ENCODE data around the gene KLHDC1. TPM values are rescaled to one million over a fixed set of nuclear protein-coding genes. Genes with fewer than 3 reads are reported as not detected.
"Not testable (repeated sequence)": the region's sequence is repeated elsewhere in the genome, so short reads cannot be mapped to it uniquely, and the experiment has no call there.

Gene KLHDC1
- polyA plus RNA-seq (ENCODE audit: insufficient read length in 4 of 4): 1 to 10 TPM; 4.2 to 7.3 (median 6.5) TPM

DNA sequence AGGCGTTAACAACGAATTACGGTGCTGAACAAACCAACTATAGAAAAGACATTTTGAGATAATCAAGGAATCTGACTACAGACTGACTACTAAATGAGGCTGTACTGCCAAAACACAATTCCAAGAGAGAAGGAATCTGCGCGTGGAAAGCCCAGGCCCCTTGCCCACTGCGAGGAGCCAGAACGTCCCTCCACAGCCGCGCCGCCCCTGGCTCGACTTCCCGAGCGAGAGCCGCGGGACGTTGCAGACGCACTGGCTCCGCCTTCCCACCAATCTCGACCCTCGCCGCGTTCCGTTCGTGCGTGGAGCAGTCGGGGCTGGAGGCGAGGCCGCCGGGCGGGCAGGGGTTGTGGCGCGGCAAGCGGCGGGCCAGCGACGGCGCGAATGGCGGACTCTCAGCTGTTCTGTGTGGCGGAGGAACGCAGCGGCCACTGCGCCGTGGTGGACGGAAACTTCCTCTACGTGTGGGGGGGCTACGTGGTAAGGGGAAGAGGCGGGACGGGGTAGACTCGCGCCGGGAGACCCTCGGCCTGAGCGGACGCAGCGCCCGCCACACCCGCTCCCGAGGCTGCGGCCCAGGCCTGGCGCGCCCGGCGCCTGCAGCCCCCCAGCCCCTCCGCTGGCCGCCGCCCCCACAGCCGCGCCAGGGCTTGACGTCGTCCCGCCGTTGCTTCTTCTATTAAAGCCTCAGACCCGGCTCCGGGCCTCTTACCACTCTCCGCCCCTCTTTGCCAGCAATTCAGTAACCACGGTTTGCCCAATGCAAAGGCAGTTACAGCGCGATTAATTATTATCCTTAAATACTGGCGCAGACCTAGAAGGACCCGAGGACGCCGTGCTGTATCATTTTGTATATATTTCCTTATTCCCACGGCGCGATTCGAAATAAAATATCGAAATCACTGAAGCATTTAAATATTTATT is at the start of gene KLHDC1:
Gene KLHDC1 (plus strand): TSS at position 310 of the 924 bp plus-strand sequence. CDS start 75 bp downstream, at position 385.
- peak; percentile 61 to 79 (median 70) for DNase-seq (ENCODE audit: low read depth in 4 of 4, low spot score in 3 of 4)

DNA sequence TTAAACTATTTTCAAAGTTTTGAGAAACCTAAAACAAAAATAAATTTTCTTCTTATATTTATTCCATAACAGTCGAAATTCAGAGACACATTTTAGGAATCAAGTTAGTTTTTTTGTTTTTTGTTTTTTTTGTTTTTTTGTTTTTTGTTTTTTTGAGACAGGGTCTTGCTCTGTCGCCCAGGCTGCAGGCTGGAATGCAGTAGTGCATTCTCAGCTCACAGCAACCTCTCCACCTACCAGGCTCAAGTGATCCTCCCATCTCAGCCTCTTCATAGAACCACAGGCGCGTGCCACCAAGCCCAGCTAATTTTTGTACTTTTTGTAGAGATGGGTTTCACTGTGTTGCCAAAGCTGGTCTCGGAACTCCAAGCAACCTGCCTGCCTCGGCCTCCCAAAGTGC is 39.4 kb upstream of the KLHDC1 start:
- DNase-seq (ENCODE audit: low read depth in 4 of 4, low spot score in 3 of 4): no peak

DNA sequence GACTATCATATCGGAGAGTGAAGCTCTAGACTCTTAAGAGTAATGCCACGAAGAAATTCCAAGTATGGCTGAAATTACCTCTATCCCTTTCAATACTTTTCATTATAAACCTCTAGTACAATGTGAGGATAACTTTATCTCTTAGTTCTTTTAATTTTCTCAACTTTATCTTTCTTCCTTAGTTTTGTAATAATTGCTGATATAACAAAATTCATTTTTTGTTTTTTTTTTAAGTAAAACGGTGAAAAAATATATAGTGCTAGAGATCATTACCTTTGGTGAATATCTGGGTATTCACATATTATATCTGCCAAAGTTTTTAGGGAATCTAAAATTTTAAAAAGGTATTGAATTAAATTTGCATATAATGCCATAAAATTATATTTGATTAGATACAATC is 38.4 kb upstream of the KLHDC1 start:
- DNase-seq (ENCODE audit: low read depth in 4 of 4, low spot score in 3 of 4): no peak

DNA sequence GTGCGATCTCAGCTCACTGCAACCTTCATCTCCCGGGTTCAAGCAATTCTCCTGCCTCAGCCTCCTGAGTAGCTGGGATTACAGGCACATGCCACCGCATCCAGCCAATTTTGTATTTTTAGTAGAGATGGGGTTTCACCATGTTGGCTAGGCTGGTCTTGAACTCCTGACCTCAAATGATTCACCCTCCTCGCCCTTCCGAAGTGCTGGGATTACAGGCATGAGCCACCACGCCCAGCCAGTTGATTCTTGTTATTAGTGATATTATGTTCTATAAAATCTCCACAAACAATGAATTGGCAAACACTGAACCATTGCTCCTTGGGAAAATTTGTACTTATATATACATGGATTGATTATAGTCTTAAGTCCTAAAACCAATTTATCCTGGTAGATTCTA is 35.4 kb upstream of the KLHDC1 start:
- not testable (repeated sequence) for DNase-seq (ENCODE audit: low read depth in 4 of 4, low spot score in 3 of 4)

GRCh38 chr14:49659526-49660455 is 33.1 kb upstream of the KLHDC1 start:
- no peak for DNase-seq (ENCODE audit: low read depth in 4 of 4, low spot score in 3 of 4)

DNA sequence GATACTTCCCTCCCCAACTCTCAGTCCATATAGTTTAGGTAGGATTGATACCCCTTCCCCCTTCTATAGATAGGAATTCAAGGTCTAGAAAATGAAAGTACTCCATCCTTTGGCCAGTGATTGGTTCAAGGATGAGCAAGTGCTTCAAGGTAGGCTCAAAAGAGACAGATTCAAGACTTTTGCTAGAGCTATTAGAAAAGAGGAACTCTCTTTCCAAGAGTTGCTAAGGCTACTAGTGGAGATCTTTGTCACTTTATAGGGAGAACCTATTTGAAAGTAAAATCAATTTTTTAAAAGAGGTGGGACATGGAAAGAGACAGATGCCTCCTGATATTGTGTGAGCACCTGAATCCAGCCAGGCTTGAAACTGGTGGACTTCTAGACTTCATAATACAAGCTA is 22.4 kb upstream of the KLHDC1 start:
- DNase-seq (ENCODE audit: low read depth in 4 of 4, low spot score in 3 of 4): no peak

DNA sequence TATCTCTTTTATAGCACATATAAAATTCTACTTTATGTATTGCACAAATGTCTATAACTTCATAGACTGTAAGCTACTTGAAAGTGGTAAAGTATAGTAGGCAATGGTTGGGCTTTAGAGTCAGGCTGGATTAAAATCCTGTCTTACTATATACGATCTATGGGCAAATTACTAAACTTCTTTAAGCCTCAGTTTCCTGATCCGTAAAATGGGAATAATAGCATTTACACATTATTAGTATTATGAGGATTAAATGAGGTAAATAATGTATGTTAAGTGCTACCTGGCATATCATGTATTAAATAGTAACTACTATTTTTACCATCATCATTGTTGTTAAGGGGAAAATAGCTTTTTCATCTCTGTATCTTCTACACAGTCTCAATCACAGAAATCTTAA is 19.3 kb upstream of the KLHDC1 start:
- DNase-seq (ENCODE audit: low read depth in 4 of 4, low spot score in 3 of 4): no peak

- no peak for DNase-seq (ENCODE audit: low read depth in 4 of 4, low spot score in 3 of 4)
Observed at GRCh38 chr14:49677643-49678042, 15.3 kb upstream of the KLHDC1 start.

- no peak for DNase-seq (ENCODE audit: low read depth in 4 of 4, low spot score in 3 of 4)
Observed at GRCh38 chr14:49679271-49679670, 13.6 kb upstream of the KLHDC1 start.

DNA sequence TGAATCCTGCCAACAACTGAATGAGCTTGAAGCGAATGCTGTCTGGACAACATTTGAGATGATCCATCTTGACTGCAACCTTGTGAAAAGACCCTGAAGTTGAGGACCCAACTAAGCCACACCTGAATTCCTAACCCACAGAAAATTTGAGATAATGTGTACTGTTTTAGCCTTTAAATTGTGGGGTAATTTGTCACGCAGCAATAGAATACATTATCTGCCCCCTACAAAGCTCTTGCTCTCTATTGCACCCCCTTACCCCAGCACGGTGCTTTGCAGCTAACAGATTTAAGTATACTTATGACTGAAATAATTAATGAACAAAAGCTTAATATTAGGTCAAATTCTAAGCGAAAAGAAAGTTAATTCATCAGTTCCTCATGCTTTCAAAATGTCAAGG is 6.5 kb upstream of the KLHDC1 start:
- no peak for DNase-seq (ENCODE audit: low read depth in 4 of 4, low spot score in 3 of 4)

- peak; percentile 53 to 75 (median 62) for DNase-seq (ENCODE audit: low read depth in 4 of 4, low spot score in 3 of 4)
Observed at GRCh38 chr14:49687942-49688700, 4.8 kb upstream of the KLHDC1 start, which contains the start of gene POLE2. POLE2 (minus strand) TSS chr14:49688214; CDS start chr14:49688203, 11 bp downstream.

- no peak for DNase-seq (ENCODE audit: low read depth in 4 of 4, low spot score in 3 of 4)
Observed at GRCh38 chr14:49688701-49689030, 4.3 kb upstream of the KLHDC1 start.

DNA sequence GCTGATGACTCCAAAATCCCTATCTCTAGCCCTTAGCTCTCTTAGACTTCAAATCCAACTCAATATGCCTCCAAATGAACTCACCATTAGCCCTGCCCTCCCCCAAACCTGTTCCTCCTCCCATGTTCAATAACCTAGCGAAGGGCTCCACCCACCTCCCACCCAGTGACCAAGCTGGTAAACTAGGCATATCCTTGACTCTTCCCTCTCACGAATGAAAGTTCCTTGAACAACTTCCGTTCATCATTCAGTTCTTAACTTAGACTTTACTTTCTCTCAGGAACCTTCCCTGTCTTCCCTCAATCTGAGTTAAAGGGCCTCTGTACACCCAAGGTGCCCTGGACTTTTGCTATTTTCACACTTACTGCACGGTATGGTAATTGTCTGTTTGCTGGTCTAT is 1.9 kb upstream of the KLHDC1 start:
- no peak for DNase-seq (ENCODE audit: low read depth in 4 of 4, low spot score in 3 of 4)

GRCh38 chr14:49692193-49692757 is 645 bp upstream of the KLHDC1 start:
- no peak for DNase-seq (ENCODE audit: low read depth in 4 of 4, low spot score in 3 of 4)

GRCh38 chr14:49693735-49694124 is 810 bp downstream of the KLHDC1 start:
- DNase-seq (ENCODE audit: low read depth in 4 of 4, low spot score in 3 of 4): not testable (repeated sequence)

GRCh38 chr14:49702725-49703124 is 9.8 kb downstream of the KLHDC1 start:
- no peak for DNase-seq (ENCODE audit: low read depth in 4 of 4, low spot score in 3 of 4)

GRCh38 chr14:49703965-49704364 is 11.0 kb downstream of the KLHDC1 start:
- no peak for DNase-seq (ENCODE audit: low read depth in 4 of 4, low spot score in 3 of 4)

DNA sequence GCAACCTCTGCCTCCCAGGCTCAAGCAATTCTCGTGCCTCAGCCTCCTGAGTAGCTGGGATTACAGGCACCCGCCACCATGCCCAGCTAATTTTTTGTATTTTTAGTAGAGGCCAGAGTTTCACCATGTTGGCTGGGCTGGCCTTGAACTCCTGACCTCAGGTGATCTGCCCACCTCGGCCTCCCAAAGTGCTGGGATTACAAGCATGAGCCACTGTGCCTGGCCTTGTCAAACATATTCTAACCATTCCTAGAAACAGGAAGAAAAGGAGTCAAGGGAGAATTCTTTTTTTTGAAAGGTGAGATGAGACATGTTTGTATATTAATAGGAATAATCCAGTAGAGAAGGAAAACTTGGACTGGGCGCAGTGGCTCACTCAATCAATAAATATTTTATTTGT is 11.6 kb downstream of the KLHDC1 start:
- not testable (repeated sequence) for DNase-seq (ENCODE audit: low read depth in 4 of 4, low spot score in 3 of 4)

GRCh38 chr14:49710993-49711392 is 18.1 kb downstream of the KLHDC1 start:
- not testable (repeated sequence) for DNase-seq (ENCODE audit: low read depth in 4 of 4, low spot score in 3 of 4)

- no peak for DNase-seq (ENCODE audit: low read depth in 4 of 4, low spot score in 3 of 4)
Observed at GRCh38 chr14:49720744-49721143, 27.8 kb downstream of the KLHDC1 start.
